SK-N-SH (cell line): Measurements from ENCODE around the gene FCHSD2. TPM values are rescaled to one million over a fixed set of nuclear protein-coding genes. Genes with fewer than 3 reads are reported as not detected.

Experiments used
- CTCF ChIP-seq: fragments of 200-600 bp; sonication (generic); IDR thresholded peaks from 2 replicates; pipeline ENCODE4 v1.6.1; 2017; ENCODE audit warnings: antibody characterized with exemption, mild to moderate bottlenecking, moderate library complexity
- ELF1 ChIP-seq: IDR thresholded peaks from 2 replicates; pipeline ENCODE4 v1.4.0; 2012
- EP300 ChIP-seq, 2 experiments: IDR thresholded peaks; 2 replicates each; pipeline versions ENCODE4 v1.4.0 to v1.6.1; 2012; ENCODE audit warnings: borderline replicate concordance in 1 of 2, low read depth in 1 of 2, low read length in 1 of 2
- EZH2phosphoT487 ChIP-seq: fragments of 200-600 bp; sonication (generic); IDR thresholded peaks from 2 replicates; pipeline ENCODE4 v1.6.1; 2017; ENCODE audit warnings: low read depth, mixed run types, mild to moderate bottlenecking, antibody characterized with exemption, moderate library complexity, borderline replicate concordance
- FOSL2 ChIP-seq: IDR thresholded peaks from 2 replicates; pipeline ENCODE4 v1.4.0; 2012; ENCODE audit warnings: low read depth, mild to moderate bottlenecking, moderate library complexity, borderline replicate concordance
- FOXM1 ChIP-seq: IDR thresholded peaks from 2 replicates; pipeline ENCODE4 v1.4.0; 2012; ENCODE audit warnings: low read depth, mild to moderate bottlenecking
- GABPA ChIP-seq: IDR thresholded peaks from 2 replicates; pipeline ENCODE4 v1.4.0; 2012; ENCODE audit warnings: low read depth, mild to moderate bottlenecking
- GATA2 ChIP-seq: sonication (generic); formaldehyde crosslinking; IDR thresholded peaks from 2 replicates; pipeline ENCODE4 v1.5.0; 2020; ENCODE audit warnings: mild to moderate bottlenecking, missing genetic modification reagents
- JUND ChIP-seq: IDR thresholded peaks from 2 replicates; pipeline ENCODE4 v1.4.0; 2012
- MAX ChIP-seq: IDR thresholded peaks from 2 replicates; pipeline ENCODE4 v1.4.0; 2012; ENCODE audit warnings: low read depth
- MEF2A ChIP-seq: IDR thresholded peaks from 2 replicates; pipeline ENCODE4 v1.4.0; 2012; ENCODE audit warnings: low read depth, borderline replicate concordance
- NFIC ChIP-seq: IDR thresholded peaks from 2 replicates; pipeline ENCODE4 v1.4.0; 2012; ENCODE audit warnings: borderline replicate concordance
- NRF1 ChIP-seq: IDR thresholded peaks from 2 replicates; pipeline ENCODE4 v1.6.1; 2012; ENCODE audit warnings: low read depth, mild to moderate bottlenecking, low read length
- PBX3 ChIP-seq: IDR thresholded peaks from 2 replicates; pipeline ENCODE4; 2012
- POLR2AphosphoS5 ChIP-seq: IDR thresholded peaks from 2 replicates; pipeline ENCODE4 v1.6.1; 2012; ENCODE audit warnings: low read depth, low read length
- RAD21 ChIP-seq: IDR thresholded peaks from 2 replicates; pipeline ENCODE4 v1.6.1; 2012; ENCODE audit warnings: mild to moderate bottlenecking, low read length
- RCOR1 ChIP-seq: fragments of 150-350 bp; IDR thresholded peaks from 2 replicates; pipeline ENCODE4 v1.6.1; 2017; ENCODE audit warnings: antibody characterized with exemption, low read length
- RXRA ChIP-seq: IDR thresholded peaks from 2 replicates; pipeline ENCODE4 v1.4.0; 2012; ENCODE audit warnings: low read depth, mild to moderate bottlenecking, borderline replicate concordance
- SIN3A ChIP-seq: IDR thresholded peaks from 2 replicates; pipeline ENCODE4 v1.6.1; 2012; ENCODE audit warnings: low read depth, mild to moderate bottlenecking, low read length, moderate library complexity, borderline replicate concordance
- SMC3 ChIP-seq: IDR thresholded peaks from 2 replicates; pipeline ENCODE4 v1.6.1; 2012; ENCODE audit warnings: low read depth, low read length, improper control_type of control experiment
- TEAD4 ChIP-seq: IDR thresholded peaks from 2 replicates; pipeline ENCODE4 v1.4.0; 2012; ENCODE audit warnings: mild to moderate bottlenecking, borderline replicate concordance; ENCODE audit not compliant: insufficient read depth
- USF1 ChIP-seq: IDR thresholded peaks from 2 replicates; pipeline ENCODE4 v1.4.0; 2012; ENCODE audit warnings: low read depth, borderline replicate concordance
- USF2 ChIP-seq: fragments of 150-350 bp; IDR thresholded peaks from 2 replicates; pipeline ENCODE4 v1.6.1; 2017; ENCODE audit warnings: antibody characterized with exemption, low read length, low read depth, borderline replicate concordance
- polyA plus RNA-seq, 3 experiments: library from polyadenylated mRNA; depleted of rRNA; stranded (reverse); fragments of >200 nt; gene quantifications; 2 replicates each; pipeline ENCODE4 v1.2.3, GENCODE V29; 2012

FCHSD2 gene
- polyA plus RNA-seq, 1 of the 3 experiments (the other 2 are of a cell fraction) = 10.4 TPM

- TF ChIP-seq CTCF = no peak
- TF ChIP-seq GABPA = no peak
- no peak for TF ChIP-seq ELF1
- no peak for TF ChIP-seq FOXM1
- no peak for TF ChIP-seq RCOR1
- TF ChIP-seq EP300 (IDR thresholded peaks at IDR 0.05; ENCODE audit: borderline replicate concordance in 1 of 2, low read depth in 1 of 2, low read length in 1 of 2) = peak in 1 of 2 experiments; percentile 66; a peak in 1 of 4 replicates
- TF ChIP-seq RAD21 = no peak
- TF ChIP-seq GATA2 (CRISPR knock-in tag) = no peak
- peak; percentile 67; the same call in 1 of the 2 replicates for TF ChIP-seq TEAD4
- TF ChIP-seq USF2 = no peak
- peak; percentile 71; the same call in 1 of the 2 replicates for TF ChIP-seq JUND
- peak; percentile 73; the same call in 1 of the 2 replicates for TF ChIP-seq FOSL2
- peak; percentile 77 for TF ChIP-seq PBX3
- TF ChIP-seq MAX = no peak
- no peak for TF ChIP-seq SIN3A
- TF ChIP-seq POLR2AphosphoS5 = peak; percentile 49; the same call in 1 of the 2 replicates
- no peak for TF ChIP-seq RXRA
- TF ChIP-seq USF1 = no peak
- peak; percentile 24; the same call in 1 of the 2 replicates for TF ChIP-seq NFIC
- no peak for TF ChIP-seq NRF1
- TF ChIP-seq EZH2phosphoT487 = no peak
- TF ChIP-seq MEF2A = 0 out of 2 replicates have a peak, but pooled peaks have one; percentile 40
- TF ChIP-seq SMC3 = no peak
These were observed 172.2 kb downstream of the FCHSD2 start (continued) for GRCh38 chr11:72969894-72970335.
